ENCODE results near the gene SERINC5. TPM values are rescaled to one million over a fixed set of nuclear protein-coding genes. Genes with fewer than 3 reads are reported as not detected.

SERINC5 gene
- polyA plus RNA-seq, 1 experiment: 11.0 TPM

- POLR2A ChIA-PET: no interaction called here
- Histone ChIP-seq H3K27me3 (ENCODE audit: control insufficient read depth, insufficient read depth, low read length) (no peaks in the 10 kb centered on the region), H3K4me3 (ENCODE audit: low read depth, low read length) (no peak overlapping the region), H3K36me3 (ENCODE audit: control insufficient read depth, insufficient read depth, low read length) (peaks cover 4% of the 10 kb centered on the region)
- DNase-seq (ENCODE audit: low read depth): no peak
- CTCF ChIA-PET: no interaction called here
- TF ChIP-seq, protein P1, sequence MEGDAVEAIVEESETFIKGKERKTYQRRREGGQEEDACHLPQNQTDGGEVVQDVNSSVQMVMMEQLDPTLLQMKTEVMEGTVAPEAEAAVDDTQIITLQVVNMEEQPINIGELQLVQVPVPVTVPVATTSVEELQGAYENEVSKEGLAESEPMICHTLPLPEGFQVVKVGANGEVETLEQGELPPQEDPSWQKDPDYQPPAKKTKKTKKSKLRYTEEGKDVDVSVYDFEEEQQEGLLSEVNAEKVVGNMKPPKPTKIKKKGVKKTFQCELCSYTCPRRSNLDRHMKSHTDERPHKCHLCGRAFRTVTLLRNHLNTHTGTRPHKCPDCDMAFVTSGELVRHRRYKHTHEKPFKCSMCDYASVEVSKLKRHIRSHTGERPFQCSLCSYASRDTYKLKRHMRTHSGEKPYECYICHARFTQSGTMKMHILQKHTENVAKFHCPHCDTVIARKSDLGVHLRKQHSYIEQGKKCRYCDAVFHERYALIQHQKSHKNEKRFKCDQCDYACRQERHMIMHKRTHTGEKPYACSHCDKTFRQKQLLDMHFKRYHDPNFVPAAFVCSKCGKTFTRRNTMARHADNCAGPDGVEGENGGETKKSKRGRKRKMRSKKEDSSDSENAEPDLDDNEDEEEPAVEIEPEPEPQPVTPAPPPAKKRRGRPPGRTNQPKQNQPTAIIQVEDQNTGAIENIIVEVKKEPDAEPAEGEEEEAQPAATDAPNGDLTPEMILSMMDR (IDR thresholded peaks at IDR 0.05; ENCODE audit: insufficient read depth, low read depth, low read length): no peak
These were observed 83.7 kb downstream of the SERINC5 start for GRCh38 chr5:80172067-80172695.

DNA sequence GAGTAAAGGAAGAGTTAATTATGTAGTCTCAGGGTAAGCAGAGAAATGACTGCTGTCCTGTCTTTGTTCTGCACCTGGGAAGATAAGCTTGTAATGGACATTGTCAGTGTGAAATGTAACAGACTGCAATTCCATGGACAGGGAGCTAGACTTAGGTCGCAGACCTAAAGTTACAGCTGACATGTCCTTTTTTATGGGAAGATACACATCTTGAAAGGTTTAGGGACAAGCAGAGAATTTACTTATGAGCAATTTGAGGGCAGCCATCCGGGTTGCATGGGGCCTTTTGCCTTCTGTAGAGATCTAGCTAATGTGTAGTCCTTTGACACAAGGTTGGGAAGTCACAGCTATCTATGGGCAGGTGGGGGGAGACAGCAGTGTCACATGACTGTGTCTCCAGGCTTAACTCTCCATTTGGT lies 85.7 kb downstream of the SERINC5 start:
- Histone ChIP-seq H3K4me3 (ENCODE audit: low read depth, low read length) (no peak overlapping the region), H3K36me3 (ENCODE audit: control insufficient read depth, insufficient read depth, low read length) (peaks cover 4% of the 10 kb centered on the region), H3K27me3 (ENCODE audit: control insufficient read depth, insufficient read depth, low read length) (no peaks in the 10 kb centered on the region)
- TF ChIP-seq, protein P1 (IDR thresholded peaks at IDR 0.05; ENCODE audit: insufficient read depth, low read depth, low read length): no peak
- POLR2A ChIA-PET: no interaction called here
- CTCF ChIA-PET: no interaction called here
- DNase-seq (ENCODE audit: low read depth): no peak

GRCh38 chr5:80168388-80169028 lies 87.3 kb downstream of the SERINC5 start:
- CTCF ChIA-PET: interaction anchor here (1.0 kb wide), 1 partner anchor 27 kb away, joined by 3 read pairs; no protein-coding TSS in a partner anchor
- Histone ChIP-seq H3K4me3 (ENCODE audit: low read depth, low read length) (no peak overlapping the region), H3K36me3 (ENCODE audit: control insufficient read depth, insufficient read depth, low read length) (peaks cover 1% of the 10 kb centered on the region), H3K27me3 (ENCODE audit: control insufficient read depth, insufficient read depth, low read length) (no peaks in the 10 kb centered on the region)
- POLR2A ChIA-PET: no interaction called here
- TF ChIP-seq, protein P1 (IDR thresholded peaks at IDR 0.05; ENCODE audit: insufficient read depth, low read depth, low read length): no peak
- DNase-seq (ENCODE audit: low read depth): no peak

- Histone ChIP-seq H3K36me3 (ENCODE audit: control insufficient read depth, insufficient read depth, low read length) (no peaks in the 10 kb centered on the region; the same call in 1 of the 2 replicates), H3K4me3 (ENCODE audit: low read depth, low read length) (no peak overlapping the region), H3K27me3 (ENCODE audit: control insufficient read depth, insufficient read depth, low read length) (no peaks in the 10 kb centered on the region)
- TF ChIP-seq, protein P1 (IDR thresholded peaks at IDR 0.05; ENCODE audit: insufficient read depth, low read depth, low read length): no peak
- DNase-seq (ENCODE audit: low read depth): no peak
- ChIA-PET CTCF (interaction anchor here (0.6 to 1.4 kb wide), 4 partner anchors 8 to 46 kb away, joined by 3 to 4 read pairs (median 3); no protein-coding TSS in a partner anchor), POLR2A (no interaction called here)
These were observed 90.4 kb downstream of the SERINC5 start for GRCh38 chr5:80165452-80165851.

- H3K27me3 ChIP-seq (ENCODE audit: control insufficient read depth, insufficient read depth, low read length): no peaks in the 10 kb centered on the region
- TF ChIP-seq, protein P1 (IDR thresholded peaks at IDR 0.05; ENCODE audit: insufficient read depth, low read depth, low read length): no peak
- ChIA-PET CTCF (no interaction called here), POLR2A (interaction anchor here (0.6 kb wide), 1 partner anchor 1028 kb away, joined by 4 read pairs; no protein-coding TSS in a partner anchor)
- no peaks in the 10 kb centered on the region for H3K36me3 ChIP-seq (ENCODE audit: control insufficient read depth, insufficient read depth, low read length)
- no peak overlapping the region for H3K4me3 ChIP-seq (ENCODE audit: low read depth, low read length)
- DNase-seq (ENCODE audit: low read depth): no peak
These were observed 94.7 kb downstream of the SERINC5 start for GRCh38 chr5:80161165-80161564.

Data from BJ (cell line).